Progenitor cell of endocrine pancreas (in vitro differentiated cells): Measurements from ENCODE around the gene BTF3L4. TPM values are rescaled to one million over a fixed set of nuclear protein-coding genes. Genes with fewer than 3 reads are reported as not detected.
"Not testable (repeated sequence)": the region's sequence is repeated elsewhere in the genome, so short reads cannot be mapped to it uniquely, and the experiment has no call there.

ENCODE experiments used
- DNase-seq: peaks from one replicate; pipeline ENCODE4 v3.0.0; 2021; ENCODE audit warnings: low spot score; ENCODE audit not compliant: unreplicated experiment
- H3K27ac Mint-ChIP-seq: 2 replicates; pipeline ENCODE4 v1.8.0; 2021; ENCODE audit warnings: mild to moderate bottlenecking, moderate library complexity, mixed read lengths
- H3K27me3 Mint-ChIP-seq: 2 replicates; pipeline ENCODE4 v1.8.0; 2021; ENCODE audit warnings: mixed read lengths
- H3K36me3 Mint-ChIP-seq: 2 replicates; pipeline ENCODE4 v1.8.0; 2022; ENCODE audit warnings: mixed read lengths; ENCODE audit not compliant: insufficient read depth
- H3K4me1 Mint-ChIP-seq: 2 replicates; pipeline ENCODE4 v1.8.0; 2021; ENCODE audit warnings: low read depth, mixed read lengths
- H3K4me3 Mint-ChIP-seq: 2 replicates; pipeline ENCODE4 v1.8.0; 2021; ENCODE audit warnings: low read depth, mild to moderate bottlenecking, moderate library complexity, mixed read lengths
- H3K9me3 Mint-ChIP-seq: 2 replicates; pipeline ENCODE4 v1.8.0; 2021; ENCODE audit warnings: low read depth, mixed read lengths
- total RNA-seq: library from RNA; stranded (reverse); gene quantifications from 2 replicates; pipeline ENCODE4 v1.2.1, GENCODE V29; 2021
- TF ChIP-seq, protein P1 (sequence below): fragments of 200-600 bp; sonication (generic); IDR thresholded peaks from one replicate; pipeline ENCODE4 v1.5.0; 2021; ENCODE audit warnings: antibody characterized with exemption, mild to moderate bottlenecking; ENCODE audit not compliant: unreplicated experiment

The BTF3L4 gene
- total RNA-seq, 1 donor from 2014 or later: 100 TPM

DNA sequence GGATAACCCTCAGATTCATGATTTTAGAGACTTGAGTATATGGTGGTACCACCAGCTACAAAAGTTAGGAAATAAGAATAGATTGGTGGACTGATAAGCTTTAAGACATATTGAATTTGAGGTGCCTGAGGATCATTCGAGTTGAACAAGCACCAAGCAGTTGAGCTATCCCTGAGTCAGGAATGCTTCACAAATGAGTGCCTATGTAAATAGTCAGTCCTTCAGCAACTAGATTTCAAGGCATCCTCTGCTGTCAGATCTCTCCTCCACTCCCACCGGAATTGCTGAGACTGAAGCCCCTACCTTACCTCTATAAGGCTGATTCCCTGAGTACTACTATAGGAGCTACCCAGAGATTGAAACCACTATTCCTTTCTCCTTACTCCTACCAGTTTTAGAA lies 7.1 kb downstream of the BTF3L4 start:
- no peak for DNase-seq
- H3K27me3 Mint-ChIP-seq: no peaks in the 10 kb centered on the region
- no peaks in the 10 kb centered on the region for H3K9me3 Mint-ChIP-seq
- TF ChIP-seq, protein P1, sequence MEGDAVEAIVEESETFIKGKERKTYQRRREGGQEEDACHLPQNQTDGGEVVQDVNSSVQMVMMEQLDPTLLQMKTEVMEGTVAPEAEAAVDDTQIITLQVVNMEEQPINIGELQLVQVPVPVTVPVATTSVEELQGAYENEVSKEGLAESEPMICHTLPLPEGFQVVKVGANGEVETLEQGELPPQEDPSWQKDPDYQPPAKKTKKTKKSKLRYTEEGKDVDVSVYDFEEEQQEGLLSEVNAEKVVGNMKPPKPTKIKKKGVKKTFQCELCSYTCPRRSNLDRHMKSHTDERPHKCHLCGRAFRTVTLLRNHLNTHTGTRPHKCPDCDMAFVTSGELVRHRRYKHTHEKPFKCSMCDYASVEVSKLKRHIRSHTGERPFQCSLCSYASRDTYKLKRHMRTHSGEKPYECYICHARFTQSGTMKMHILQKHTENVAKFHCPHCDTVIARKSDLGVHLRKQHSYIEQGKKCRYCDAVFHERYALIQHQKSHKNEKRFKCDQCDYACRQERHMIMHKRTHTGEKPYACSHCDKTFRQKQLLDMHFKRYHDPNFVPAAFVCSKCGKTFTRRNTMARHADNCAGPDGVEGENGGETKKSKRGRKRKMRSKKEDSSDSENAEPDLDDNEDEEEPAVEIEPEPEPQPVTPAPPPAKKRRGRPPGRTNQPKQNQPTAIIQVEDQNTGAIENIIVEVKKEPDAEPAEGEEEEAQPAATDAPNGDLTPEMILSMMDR: no peak
- H3K4me1 Mint-ChIP-seq: peaks cover 14% of the 10 kb centered on the region
- peaks cover 19% of the 10 kb centered on the region for H3K36me3 Mint-ChIP-seq
- H3K27ac Mint-ChIP-seq: no peak overlapping the region
- no peak overlapping the region for H3K4me3 Mint-ChIP-seq

DNA sequence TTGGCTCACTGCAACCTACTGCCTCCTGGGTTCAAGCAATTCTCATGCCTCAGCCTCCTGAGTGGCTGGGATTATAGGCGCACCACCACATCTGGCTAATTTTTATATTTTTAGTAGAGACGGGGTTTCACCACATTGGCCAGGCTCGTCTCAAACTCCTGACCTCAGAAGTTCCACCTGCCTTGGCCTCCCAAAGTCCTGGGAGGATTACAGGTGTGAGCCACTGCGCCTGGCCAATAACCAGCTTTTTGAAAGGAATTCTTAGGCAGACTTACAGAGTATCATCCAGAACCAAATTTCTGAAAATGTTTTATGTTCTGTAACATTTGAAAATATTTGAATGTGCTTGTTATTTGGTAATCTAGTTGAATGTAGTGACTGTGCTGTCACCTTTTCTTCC lies 14.6 kb downstream of the BTF3L4 start:
- TF ChIP-seq, protein P1: no peak
- peak overlapping the region; percentile 5 for H3K27ac Mint-ChIP-seq

GRCh38 chr1:52072291-52072690 lies 16.2 kb downstream of the BTF3L4 start:
- no peaks in the 10 kb centered on the region for H3K27me3 Mint-ChIP-seq
- H3K36me3 Mint-ChIP-seq: peaks cover 11% of the 10 kb centered on the region
- H3K4me3 Mint-ChIP-seq: no peak overlapping the region
- no peaks in the 10 kb centered on the region for H3K4me1 Mint-ChIP-seq
- no peak for DNase-seq
- H3K9me3 Mint-ChIP-seq: no peaks in the 10 kb centered on the region
- peak overlapping the region; percentile 67 for H3K27ac Mint-ChIP-seq
- TF ChIP-seq, protein P1: no peak

More for the DNA sequence above, 14.6 kb downstream of the BTF3L4 start:
- Mint-ChIP-seq H3K4me3 (no peak overlapping the region), H3K36me3 (peaks cover 11% of the 10 kb centered on the region), H3K27me3 (no peaks in the 10 kb centered on the region), H3K9me3 (no peaks in the 10 kb centered on the region), H3K4me1 (no peaks in the 10 kb centered on the region)
- no peak for DNase-seq

DNA sequence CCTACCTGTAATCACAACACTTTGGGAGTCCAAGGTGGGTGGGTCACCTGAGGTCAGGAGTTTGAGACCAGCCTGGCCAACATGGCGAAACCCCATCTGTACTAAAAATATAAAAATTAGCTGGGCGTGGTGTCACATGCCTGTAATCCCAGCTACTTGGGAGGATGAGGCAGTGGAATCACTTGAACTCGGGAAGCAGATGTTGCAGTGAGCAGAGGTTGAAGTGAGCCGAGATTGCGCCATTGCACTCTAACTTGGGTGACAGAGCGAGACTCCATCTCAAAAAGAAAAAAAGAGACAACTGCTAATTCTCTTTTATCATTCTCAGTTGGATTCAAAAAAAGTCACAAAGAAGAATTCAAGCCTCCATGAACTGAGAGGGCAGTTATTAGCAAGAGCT lies 21.2 kb downstream of the BTF3L4 start:
- peaks cover 13% of the 10 kb centered on the region for H3K36me3 Mint-ChIP-seq
- not testable (repeated sequence) for DNase-seq, H3K4me1 Mint-ChIP-seq, H3K27ac Mint-ChIP-seq, H3K27me3 Mint-ChIP-seq, H3K9me3 Mint-ChIP-seq, H3K4me3 Mint-ChIP-seq

GRCh38 chr1:52080014-52080415 lies 23.9 kb downstream of the BTF3L4 start:
- Mint-ChIP-seq H3K36me3 (peaks cover 10% of the 10 kb centered on the region), H3K4me1 (peaks cover 9% of the 10 kb centered on the region), H3K27me3 (no peaks in the 10 kb centered on the region), H3K9me3 (no peaks in the 10 kb centered on the region), H3K27ac (peak overlapping the region; percentile 94), H3K4me3 (peak overlapping the region; percentile 26)
- TF ChIP-seq, protein P1: no peak
- DNase-seq: no peak

DNA sequence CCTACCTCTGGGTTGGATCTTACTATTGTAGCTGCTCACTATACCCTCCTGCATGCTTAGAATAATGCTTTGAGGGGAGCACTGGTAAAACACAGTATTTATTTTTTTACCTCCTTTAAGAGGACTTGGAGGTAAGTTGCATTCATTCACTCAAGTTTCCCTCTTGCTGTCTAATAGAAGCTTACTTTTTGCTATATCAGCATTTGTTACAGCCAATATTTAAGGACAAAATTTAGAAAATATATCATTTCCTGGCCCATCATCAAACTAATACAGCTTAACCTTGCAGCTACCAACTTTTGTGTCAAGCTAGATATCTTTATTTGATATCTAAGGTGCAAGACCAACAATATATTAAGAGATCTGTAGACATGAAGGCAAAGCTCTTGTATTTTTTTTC lies 31.8 kb downstream of the BTF3L4 start:
- H3K27me3 Mint-ChIP-seq, H3K27ac Mint-ChIP-seq: not testable (repeated sequence)
- peaks cover 31% of the 10 kb centered on the region for H3K36me3 Mint-ChIP-seq

DNA sequence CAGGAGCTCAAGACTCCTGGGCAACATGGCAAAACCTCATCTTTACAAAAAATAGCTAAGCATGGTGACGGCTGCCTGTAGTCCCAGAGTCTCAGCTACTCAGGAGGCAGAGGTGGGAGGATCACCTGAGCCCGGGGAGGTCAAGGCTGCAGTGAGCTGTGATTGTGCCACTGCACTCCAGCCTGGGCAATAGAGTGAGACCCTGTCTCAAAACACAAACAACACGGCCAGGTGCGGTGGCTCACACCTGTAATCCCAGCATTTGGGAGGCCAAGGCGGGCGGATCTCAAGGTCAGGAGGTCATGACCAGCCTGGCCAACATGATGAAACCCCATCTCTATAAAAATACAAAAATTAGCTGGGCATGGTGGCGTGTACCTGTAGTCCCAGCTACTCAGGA lies 38.2 kb downstream of the BTF3L4 start:
- peaks cover 13% of the 10 kb centered on the region for H3K4me1 Mint-ChIP-seq

More for the DNA sequence above, 31.8 kb downstream of the BTF3L4 start:
- not testable (repeated sequence) for H3K4me1 Mint-ChIP-seq, H3K4me3 Mint-ChIP-seq, H3K9me3 Mint-ChIP-seq, DNase-seq

More for the DNA sequence above, 38.2 kb downstream of the BTF3L4 start:
- not testable (repeated sequence) for H3K4me3 Mint-ChIP-seq, H3K9me3 Mint-ChIP-seq, H3K27me3 Mint-ChIP-seq, H3K27ac Mint-ChIP-seq, DNase-seq
- peaks cover 19% of the 10 kb centered on the region for H3K36me3 Mint-ChIP-seq
